Spleen (tissue), 7 donors: ENCODE data around the gene ACER2.

ENCODE experiments used
- POLR2A ChIP-seq, 3 donors: fragments of 450-650 bp; IDR thresholded peaks; one replicate each; pipeline ENCODE4 v1.5.1; 2017; ENCODE audit warnings: antibody characterized with exemption in 3 of 3, mild to moderate bottlenecking in 1 of 3
- TF ChIP-seq, protein P1 (sequence below), 11 experiments: fragments of 200-600 bp in 7 of 11; fragments of 450-650 bp in 4 of 11; sonication (generic) in 4 of 11; IDR thresholded peaks in 8 of 11; conservative IDR thresholded peaks in 3 of 11; 1 replicate in 7 of 11; 2 replicates in 4 of 11; pipeline versions ENCODE4 v1.4.0 to v1.8.0; 2016 to 2021; ENCODE audit warnings: antibody characterized with exemption in 11 of 11, inconsistent platforms in 4 of 11, mild to moderate bottlenecking in 1 of 11
- donor health status: DM: no; HTN: no; CAD: no; lungs with moderate emphysema.
- donor health status: DM: no; HTN: no; CAD: no.
- donor health status: DM: no; HTN: no; CAD: no.

DNA sequence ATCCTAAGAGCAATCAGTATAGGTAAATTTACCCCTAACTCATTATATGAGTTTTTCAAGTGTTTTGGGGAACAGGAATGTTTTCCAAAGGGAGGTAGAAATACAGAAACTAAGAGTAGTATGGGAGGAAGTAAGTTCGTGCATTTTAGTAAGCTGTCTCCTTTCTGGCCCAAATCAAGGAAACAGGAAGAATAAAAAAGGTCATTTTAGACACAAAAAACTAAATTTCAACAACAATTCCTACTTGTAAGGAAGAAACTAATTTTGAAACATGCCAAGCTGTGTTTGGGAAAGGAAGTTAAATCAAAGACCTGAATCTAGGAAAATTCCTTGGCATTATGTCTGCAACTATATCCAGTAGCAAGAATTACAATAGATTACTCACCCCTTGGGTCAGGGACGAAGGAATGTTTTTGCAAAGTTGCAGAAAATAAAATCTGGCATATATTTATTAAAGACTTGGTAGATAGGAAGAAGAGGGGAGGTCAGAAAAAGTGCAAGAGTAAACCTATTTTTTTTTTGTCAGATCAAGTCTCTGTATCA lies 22.2 kb upstream of the ACER2 start:
- TF ChIP-seq, protein P1, sequence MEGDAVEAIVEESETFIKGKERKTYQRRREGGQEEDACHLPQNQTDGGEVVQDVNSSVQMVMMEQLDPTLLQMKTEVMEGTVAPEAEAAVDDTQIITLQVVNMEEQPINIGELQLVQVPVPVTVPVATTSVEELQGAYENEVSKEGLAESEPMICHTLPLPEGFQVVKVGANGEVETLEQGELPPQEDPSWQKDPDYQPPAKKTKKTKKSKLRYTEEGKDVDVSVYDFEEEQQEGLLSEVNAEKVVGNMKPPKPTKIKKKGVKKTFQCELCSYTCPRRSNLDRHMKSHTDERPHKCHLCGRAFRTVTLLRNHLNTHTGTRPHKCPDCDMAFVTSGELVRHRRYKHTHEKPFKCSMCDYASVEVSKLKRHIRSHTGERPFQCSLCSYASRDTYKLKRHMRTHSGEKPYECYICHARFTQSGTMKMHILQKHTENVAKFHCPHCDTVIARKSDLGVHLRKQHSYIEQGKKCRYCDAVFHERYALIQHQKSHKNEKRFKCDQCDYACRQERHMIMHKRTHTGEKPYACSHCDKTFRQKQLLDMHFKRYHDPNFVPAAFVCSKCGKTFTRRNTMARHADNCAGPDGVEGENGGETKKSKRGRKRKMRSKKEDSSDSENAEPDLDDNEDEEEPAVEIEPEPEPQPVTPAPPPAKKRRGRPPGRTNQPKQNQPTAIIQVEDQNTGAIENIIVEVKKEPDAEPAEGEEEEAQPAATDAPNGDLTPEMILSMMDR (IDR thresholded peaks at IDR 0.05 in 8 of 11, conservative IDR thresholded peaks at IDR 0.05 in 3 of 11), result no peak
- TF ChIP-seq POLR2A (IDR thresholded peaks at IDR 0.05), result no peak
